ENCODE data around the gene ANO7.

The ANO7 gene

GRCh38 chr2:241149925-241150659, 38.4 kb upstream of the ANO7 start, which contains the start of gene PPP1R7:
Gene PPP1R7, plus strand, starts transcription at chr2:241150467. Its CDS starts 29 bp downstream, at chr2:241150496.
- DNase-seq (ENCODE audit: low read depth, low spot score): peak; percentile 41
- peak within 1 kb of the TSS; percentile 91 for H3K4me3 ChIP-seq (ENCODE audit: low read depth, low read length)
- ChIA-PET POLR2A (interaction anchor here (1.3 kb wide), 1 partner anchor 48 kb away, joined by 4 read pairs; the partner anchor contains the start of gene MTERF4), CTCF (interaction anchor here (1.0 to 3.3 kb wide), 2 partner anchors 8 to 236 kb away, joined by 3 to 14 read pairs; no protein-coding TSS in a partner anchor)
- TF ChIP-seq, protein P1, sequence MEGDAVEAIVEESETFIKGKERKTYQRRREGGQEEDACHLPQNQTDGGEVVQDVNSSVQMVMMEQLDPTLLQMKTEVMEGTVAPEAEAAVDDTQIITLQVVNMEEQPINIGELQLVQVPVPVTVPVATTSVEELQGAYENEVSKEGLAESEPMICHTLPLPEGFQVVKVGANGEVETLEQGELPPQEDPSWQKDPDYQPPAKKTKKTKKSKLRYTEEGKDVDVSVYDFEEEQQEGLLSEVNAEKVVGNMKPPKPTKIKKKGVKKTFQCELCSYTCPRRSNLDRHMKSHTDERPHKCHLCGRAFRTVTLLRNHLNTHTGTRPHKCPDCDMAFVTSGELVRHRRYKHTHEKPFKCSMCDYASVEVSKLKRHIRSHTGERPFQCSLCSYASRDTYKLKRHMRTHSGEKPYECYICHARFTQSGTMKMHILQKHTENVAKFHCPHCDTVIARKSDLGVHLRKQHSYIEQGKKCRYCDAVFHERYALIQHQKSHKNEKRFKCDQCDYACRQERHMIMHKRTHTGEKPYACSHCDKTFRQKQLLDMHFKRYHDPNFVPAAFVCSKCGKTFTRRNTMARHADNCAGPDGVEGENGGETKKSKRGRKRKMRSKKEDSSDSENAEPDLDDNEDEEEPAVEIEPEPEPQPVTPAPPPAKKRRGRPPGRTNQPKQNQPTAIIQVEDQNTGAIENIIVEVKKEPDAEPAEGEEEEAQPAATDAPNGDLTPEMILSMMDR (IDR thresholded peaks at IDR 0.05; ENCODE audit: insufficient read depth, low read length, missing control alignments): peak; percentile 6

GRCh38 chr2:241150660-241151530, 37.6 kb upstream of the ANO7 start:
- peak overlapping the region; percentile 91 for H3K4me3 ChIP-seq (ENCODE audit: low read depth, low read length)
- DNase-seq (ENCODE audit: low read depth, low spot score): no peak
- ChIA-PET POLR2A (interaction anchor here (0.6 to 1.3 kb wide), 2 partner anchors 49 to 74 kb away, joined by 3 to 4 read pairs; partner anchors contain the start of gene MTERF4), CTCF (interaction anchor here (3.3 kb wide), 1 partner anchor 237 kb away, joined by 14 read pairs; no protein-coding TSS in a partner anchor)
- TF ChIP-seq, protein P1 (IDR thresholded peaks at IDR 0.05; ENCODE audit: insufficient read depth, low read length, missing control alignments): no peak

DNA sequence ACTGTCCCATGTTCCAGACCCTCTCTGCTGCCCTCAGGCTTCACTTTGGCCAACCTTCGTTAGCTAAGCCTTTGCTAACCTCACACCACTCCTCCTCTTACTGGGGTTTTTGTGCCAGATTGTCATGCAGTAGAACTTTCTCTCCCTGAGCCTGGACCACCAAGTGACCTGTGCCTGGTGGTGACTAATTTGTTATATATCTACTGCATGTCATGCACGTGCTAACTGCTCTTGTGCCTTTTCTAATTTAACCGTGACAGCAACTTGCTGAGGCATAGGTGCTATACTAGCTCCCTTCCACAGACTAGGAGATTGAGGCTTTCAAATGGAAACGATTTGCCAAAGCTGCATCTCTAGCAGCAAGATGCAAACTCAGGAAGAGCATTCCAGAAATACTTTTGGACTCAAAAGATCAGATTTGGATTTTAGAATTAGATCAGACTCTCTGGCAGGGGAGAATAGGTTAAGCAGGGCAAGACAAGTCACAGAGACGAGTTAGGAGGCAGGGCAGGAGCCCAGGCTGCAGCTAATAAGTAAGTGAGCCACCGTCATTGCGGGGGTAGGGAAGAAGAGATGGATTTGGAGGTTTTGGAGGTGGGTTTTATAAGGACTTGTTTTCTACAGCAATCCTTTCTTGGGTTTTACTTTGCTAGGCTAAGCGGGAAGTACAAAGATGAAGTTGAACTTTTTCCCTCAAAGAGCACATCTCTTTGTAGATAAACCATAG, 36.4 kb upstream of the ANO7 start:
- TF ChIP-seq, protein P1 (IDR thresholded peaks at IDR 0.05; ENCODE audit: insufficient read depth, low read length, missing control alignments): no peak
- no peak overlapping the region; the same call in 1 of the 2 replicates for H3K4me3 ChIP-seq (ENCODE audit: low read depth, low read length)
- ChIA-PET POLR2A (no interaction called here), CTCF (no interaction called here)
- no peak for DNase-seq (ENCODE audit: low read depth, low spot score)

- CTCF ChIA-PET: no interaction called here
- H3K4me3 ChIP-seq (ENCODE audit: low read depth, low read length): no peak overlapping the region
- POLR2A ChIA-PET: no interaction called here
- TF ChIP-seq, protein P1 (IDR thresholded peaks at IDR 0.05; ENCODE audit: insufficient read depth, low read length, missing control alignments): no peak
- no peak for DNase-seq (ENCODE audit: low read depth, low spot score)
Measured at GRCh38 chr2:241153616-241154015, 34.9 kb upstream of the ANO7 start.

- DNase-seq (ENCODE audit: low read depth, low spot score): no peak
- CTCF ChIA-PET: no interaction called here
- TF ChIP-seq, protein P1 (IDR thresholded peaks at IDR 0.05; ENCODE audit: insufficient read depth, low read length, missing control alignments): no peak
- POLR2A ChIA-PET: no interaction called here
- H3K4me3 ChIP-seq (ENCODE audit: low read depth, low read length): no peak overlapping the region
Measured at GRCh38 chr2:241154915-241155314, 33.6 kb upstream of the ANO7 start.

All from AG04449 (cell line).